Keratinocyte (primary cell): ENCODE measurements around the gene SLC40A1.

Source experiments
- CTCF ChIP-seq, 3 experiments: IDR thresholded peaks in 1 of 3; conservative IDR thresholded peaks in 1 of 3; optimal IDR thresholded peaks in 1 of 3; 2 replicates in 2 of 3; 3 replicates in 1 of 3; pipeline versions ENCODE3 to v1.5.1; 2011; ENCODE audit warnings: low read length in 3 of 3, mild to moderate bottlenecking in 3 of 3, moderate library complexity in 2 of 3, control low read depth in 1 of 3, inconsistent platforms in 1 of 3; ENCODE audit not compliant: insufficient read depth in 2 of 3; ENCODE audit errors: extremely low read depth in 1 of 3
- EZH2 ChIP-seq: IDR thresholded peaks from one replicate; pipeline ENCODE4 v1.6.1; 2012; ENCODE audit warnings: inconsistent platforms, mild to moderate bottlenecking, low read length, moderate library complexity

DNA sequence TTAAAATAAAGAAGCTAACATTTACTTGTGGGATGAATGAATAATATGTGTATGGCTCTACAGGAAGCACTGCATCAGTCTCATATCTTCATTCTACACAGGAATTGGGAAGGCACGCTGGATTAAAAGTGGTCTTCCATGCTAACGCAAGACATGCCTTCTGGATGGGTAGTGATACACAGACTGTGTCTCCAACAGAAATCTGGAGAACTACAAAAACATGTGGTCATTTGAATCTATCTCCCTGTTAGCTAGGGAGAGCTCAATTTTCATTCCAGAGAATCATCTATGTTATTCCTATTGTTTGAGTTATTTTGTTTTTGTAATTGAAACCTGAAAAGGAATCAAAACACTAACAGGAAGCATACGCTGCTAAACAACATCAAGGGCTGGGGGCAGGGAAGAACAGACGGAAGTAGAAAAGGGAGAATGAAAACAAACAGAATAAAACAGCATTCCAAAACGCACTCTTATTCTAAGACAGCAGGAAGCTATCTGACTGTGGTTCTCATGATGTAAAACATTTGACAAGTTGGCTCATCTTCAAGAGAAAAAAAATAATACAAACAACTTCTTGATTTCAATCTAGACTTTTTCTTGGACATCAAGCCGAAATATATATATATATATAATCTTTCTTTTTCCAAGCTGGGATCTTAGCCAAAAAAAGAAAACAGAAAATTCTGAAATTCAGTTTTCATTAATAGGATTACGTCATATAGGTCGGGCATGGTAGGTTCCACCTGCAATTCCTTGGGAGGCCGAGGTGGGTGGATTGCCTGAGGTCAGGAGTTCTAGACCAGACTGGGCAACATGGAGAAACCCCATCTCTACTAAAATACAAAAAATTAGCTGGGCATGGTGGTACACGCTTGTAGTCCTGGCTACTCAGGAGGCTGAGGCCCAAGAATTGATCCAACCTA is 49.2 kb upstream of the SLC40A1 start:
- TF ChIP-seq CTCF (optimal IDR thresholded peaks at IDR 0.05 in 1 of 3, IDR thresholded peaks at IDR 0.05 in 1 of 3, conservative IDR thresholded peaks at IDR 0.05 in 1 of 3; ENCODE audit: extremely low read depth in 1 of 3, insufficient read depth in 2 of 3, low read length in 3 of 3) (no peak), EZH2 (no peak)
